Natural killer cell treated with Interleukin-12 subunit alpha and Interleukin-12 subunit beta and Interleukin-15 and Interleukin-18, amount 100 ng/mL, for 72 hours (primary cell): ENCODE measurements around the gene FAM43B. TPM values are rescaled to one million over a fixed set of nuclear protein-coding genes. Genes with fewer than 3 reads are reported as not detected.
A peak's percentile ranks its signal among the peaks of the same experiment; 100 is the strongest.

Experiments used
- ATAC-seq, 2 donors: fragments of 150-1000 bp; cut with Tn5 transposase in 1 of 2; sonication (Bioruptor Pico), chemical (Tn5 transposase) in 1 of 2; 2 replicates each; pipeline ENCODE4 v1.10.0; 2021
- DNase-seq: peaks from one replicate; pipeline ENCODE4 v3.0.0; 2022; ENCODE audit warnings: low spot score
- H3K27ac Mint-ChIP-seq, 2 donors: 1 replicate in 1 of 2; 2 replicates in 1 of 2; pipeline ENCODE4 v1.8.0; 2022; ENCODE audit warnings: mixed read lengths in 2 of 2, mild to moderate bottlenecking in 1 of 2, moderate library complexity in 1 of 2
- H3K27me3 Mint-ChIP-seq, 2 donors: 1 replicate in 1 of 2; 2 replicates in 1 of 2; pipeline ENCODE4 v1.8.0; 2022; ENCODE audit warnings: mixed read lengths in 2 of 2
- H3K36me3 Mint-ChIP-seq: one replicate; pipeline ENCODE4 v1.8.0; 2022; ENCODE audit warnings: mixed read lengths
- H3K4me1 Mint-ChIP-seq, 2 donors: 1 replicate in 1 of 2; 2 replicates in 1 of 2; pipeline ENCODE4 v1.8.0; 2022; ENCODE audit warnings: low read depth in 2 of 2, mixed read lengths in 2 of 2, mild to moderate bottlenecking in 1 of 2
- H3K4me3 Mint-ChIP-seq: one replicate; pipeline ENCODE4 v1.8.0; 2022; ENCODE audit warnings: mixed read lengths
- H3K9me3 Mint-ChIP-seq: 2 replicates; pipeline ENCODE4 v1.8.0; 2022; ENCODE audit warnings: mixed read lengths
- total RNA-seq, 2 donors: library from RNA; stranded (reverse); gene quantifications; one replicate each; pipeline ENCODE4 v1.2.3, GENCODE V29; 2022

The FAM43B gene
- total RNA-seq, 2 donors from 2014 or later, result not detected

DNA sequence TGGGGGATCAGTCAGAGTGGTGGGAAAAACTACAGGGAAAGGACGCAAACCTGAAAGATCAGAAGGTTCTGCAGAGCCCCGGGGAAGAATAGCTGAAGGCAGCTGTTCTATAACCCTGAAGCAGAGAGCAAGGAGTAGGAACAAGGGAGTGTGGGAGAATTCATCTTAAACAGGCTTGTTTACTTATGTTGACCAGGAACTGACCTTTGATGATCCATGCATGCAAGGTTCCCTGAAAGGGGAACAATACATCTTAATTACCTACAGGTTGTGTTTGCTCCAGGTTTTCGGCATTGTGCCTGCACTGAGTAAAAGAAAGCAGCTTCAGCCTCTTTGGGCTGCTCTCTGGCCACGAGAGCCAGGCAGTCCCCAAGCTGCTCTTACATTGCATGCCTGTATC lies 18.7 kb upstream of the FAM43B start:
- Mint-ChIP-seq H3K36me3 (no peaks in the 10 kb centered on the region), H3K27ac (no peak overlapping the region), H3K27me3 (peaks cover 36 to 57% of the 10 kb centered on the region in 2 donors), H3K4me3 (no peak overlapping the region), H3K4me1 (no peaks in the 10 kb centered on the region), H3K9me3 (no peaks in the 10 kb centered on the region)
- ATAC-seq (no peak), DNase-seq (no peak)

DNA sequence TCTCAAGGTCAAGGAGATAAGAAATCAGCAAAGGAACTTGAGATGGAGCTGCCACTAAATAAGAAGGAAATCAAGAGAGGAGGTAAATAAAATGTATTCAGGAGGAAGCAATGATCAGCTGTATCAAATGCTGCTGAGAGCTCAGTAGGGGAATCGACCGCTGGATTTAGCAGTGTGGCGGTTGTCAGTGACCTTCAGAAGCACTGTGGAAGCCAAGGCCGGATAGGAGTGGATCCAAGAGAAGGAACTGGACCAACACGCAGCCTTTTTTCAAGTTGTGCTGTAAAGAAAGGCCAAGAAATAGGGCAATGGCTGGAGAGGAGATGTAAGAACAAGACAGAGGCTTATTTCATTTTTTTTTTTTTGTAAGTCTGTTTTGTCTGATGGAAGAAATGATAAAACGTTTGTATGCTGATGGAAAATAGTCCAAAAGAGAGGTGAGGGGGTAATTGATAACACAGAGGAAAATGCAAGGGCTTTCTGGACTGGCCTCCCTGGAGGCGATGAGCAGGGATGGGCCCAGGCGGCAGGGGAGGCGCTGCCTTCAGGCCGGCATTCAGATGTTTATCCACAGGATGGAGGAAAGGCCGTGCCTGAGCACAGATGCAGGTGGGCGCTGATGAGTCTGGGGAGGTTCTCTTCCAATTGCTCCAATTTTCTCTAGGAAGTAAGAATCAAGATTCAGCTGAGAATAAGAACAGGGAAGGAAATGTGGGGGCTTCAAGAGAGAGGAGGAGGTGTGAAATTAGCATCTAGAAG lies 17.5 kb upstream of the FAM43B start:
- no peaks in the 10 kb centered on the region for H3K36me3 Mint-ChIP-seq
- H3K9me3 Mint-ChIP-seq, result no peaks in the 10 kb centered on the region

DNA sequence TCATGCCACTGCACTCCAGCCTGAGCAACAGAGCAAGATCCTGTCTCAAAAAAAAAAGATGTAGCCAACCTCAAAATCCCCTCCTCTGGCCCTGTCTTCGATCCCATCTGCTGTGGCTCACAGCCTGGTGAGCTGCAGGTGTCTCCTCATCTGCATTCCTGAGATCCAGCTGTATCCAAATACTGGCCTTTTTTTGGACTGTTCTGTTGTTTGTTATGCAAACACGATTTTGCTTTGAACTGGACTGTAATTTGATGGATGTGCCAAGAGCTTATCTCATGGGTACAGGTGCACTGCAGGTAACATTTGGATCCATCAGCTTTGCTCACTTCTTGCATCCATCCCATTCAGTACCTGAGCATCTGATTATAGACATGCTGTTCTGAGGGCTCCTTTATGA lies 14.1 kb upstream of the FAM43B start:
- Mint-ChIP-seq H3K27ac (no peak overlapping the region), H3K36me3 (no peaks in the 10 kb centered on the region), H3K9me3 (no peaks in the 10 kb centered on the region), H3K4me3 (no peak overlapping the region), H3K27me3 (peaks cover 37 to 68% of the 10 kb centered on the region in 2 donors), H3K4me1 (no peaks in the 10 kb centered on the region)
- ATAC-seq, result no peak
- no peak for DNase-seq

More for the DNA sequence above, 17.5 kb upstream of the FAM43B start:
- Mint-ChIP-seq H3K4me1 (no peaks in the 10 kb centered on the region), H3K27ac (no peak overlapping the region), H3K27me3 (peaks cover 27 to 63% of the 10 kb centered on the region in 2 donors), H3K4me3 (no peak overlapping the region)
- no peak for ATAC-seq
- no peak for DNase-seq

DNA sequence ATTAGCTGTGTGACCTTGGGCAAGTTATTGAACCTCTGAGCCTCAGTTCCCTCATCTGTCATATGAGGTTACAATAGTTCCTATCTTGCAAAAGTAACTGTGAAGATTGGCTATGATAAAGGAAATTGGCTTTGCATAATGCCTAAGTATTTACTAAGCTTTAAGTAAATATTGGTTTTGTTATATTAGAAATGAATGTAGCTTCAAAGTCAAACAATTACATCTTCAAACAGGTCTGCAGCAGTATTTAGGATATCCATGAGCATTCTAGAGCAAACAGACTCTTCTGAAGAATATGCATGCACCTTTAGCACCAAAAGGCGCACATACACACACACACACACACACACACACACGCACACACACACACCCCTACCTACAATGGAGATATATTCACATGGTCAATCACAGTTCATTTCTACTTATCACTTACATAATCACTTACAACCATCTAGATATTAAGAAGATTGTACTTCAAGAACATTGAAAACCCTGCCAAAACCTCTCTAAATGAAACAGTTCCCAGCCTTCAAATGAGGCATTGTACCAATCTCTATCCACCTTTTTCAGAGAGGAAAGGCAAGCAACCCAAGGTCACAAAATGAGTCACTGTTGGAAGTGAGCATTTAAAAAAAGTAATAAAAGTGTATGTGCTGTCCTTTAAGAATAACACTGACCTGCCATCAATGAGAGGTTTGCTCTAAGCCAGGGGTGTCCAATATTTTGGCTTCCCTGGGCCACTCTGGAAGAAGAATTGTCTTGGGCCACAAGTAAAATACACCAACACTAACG lies 13.4 kb upstream of the FAM43B start:
- peaks cover 34 to 66% of the 10 kb centered on the region in 2 donors for H3K27me3 Mint-ChIP-seq
- H3K9me3 Mint-ChIP-seq, result no peaks in the 10 kb centered on the region
- no peaks in the 10 kb centered on the region for H3K36me3 Mint-ChIP-seq
- H3K27ac Mint-ChIP-seq, result no peak overlapping the region
- no peaks in the 10 kb centered on the region for H3K4me1 Mint-ChIP-seq
- no peak overlapping the region for H3K4me3 Mint-ChIP-seq
- DNase-seq (no peak), ATAC-seq (no peak)

DNA sequence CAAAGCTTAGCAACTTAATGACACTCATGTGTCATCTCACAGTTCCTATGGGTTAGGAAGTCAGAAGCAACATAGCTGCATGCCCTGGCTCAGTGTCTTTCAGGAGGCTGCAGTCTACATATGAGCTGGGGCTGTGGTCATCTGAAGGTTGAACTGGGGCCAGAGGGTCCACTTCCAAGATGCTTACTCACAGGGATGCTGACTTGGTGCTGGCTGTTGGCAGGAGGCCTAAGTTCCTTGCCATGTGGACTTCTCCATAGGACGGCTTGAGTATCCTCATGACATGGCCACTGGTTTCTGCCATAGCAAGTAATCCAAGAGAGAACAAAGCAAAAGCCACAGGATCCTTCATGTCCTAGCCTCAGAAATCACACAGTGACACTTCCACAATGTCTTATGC lies 12.1 kb upstream of the FAM43B start:
- Mint-ChIP-seq H3K36me3 (no peaks in the 10 kb centered on the region), H3K4me1 (no peaks in the 10 kb centered on the region), H3K27me3 (peaks cover 25 to 67% of the 10 kb centered on the region in 2 donors), H3K9me3 (no peaks in the 10 kb centered on the region), H3K4me3 (no peak overlapping the region), H3K27ac (no peak overlapping the region)
- ATAC-seq (no peak), DNase-seq (no peak)

DNA sequence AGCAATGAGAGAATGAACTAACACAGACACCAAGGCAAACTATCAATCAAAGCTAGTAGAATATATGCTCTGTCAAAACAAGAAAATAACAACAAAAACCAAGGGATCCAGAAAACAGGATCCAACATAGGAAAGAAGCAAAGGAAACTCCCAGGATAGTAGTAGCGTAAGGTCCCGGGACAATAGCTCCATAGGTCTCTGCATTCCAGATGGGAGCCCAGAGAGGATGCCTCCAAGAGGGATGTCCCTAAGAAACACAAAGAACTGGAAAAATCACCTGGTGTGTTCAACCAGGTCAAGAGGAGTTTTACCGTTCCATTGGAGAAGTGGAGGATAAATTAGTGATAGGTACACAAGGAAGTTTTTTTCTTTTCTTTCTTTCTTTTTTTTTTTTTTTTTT lies 5.7 kb upstream of the FAM43B start:
- DNase-seq (no peak), ATAC-seq (no peak)
- H3K9me3 Mint-ChIP-seq, result no peaks in the 10 kb centered on the region
- no peaks in the 10 kb centered on the region for H3K36me3 Mint-ChIP-seq
- H3K4me1 Mint-ChIP-seq, result no peaks in the 10 kb centered on the region
- no peak overlapping the region for H3K4me3 Mint-ChIP-seq
- H3K27ac Mint-ChIP-seq, result no peak overlapping the region
- peaks cover 18 to 58% of the 10 kb centered on the region in 2 donors for H3K27me3 Mint-ChIP-seq

DNA sequence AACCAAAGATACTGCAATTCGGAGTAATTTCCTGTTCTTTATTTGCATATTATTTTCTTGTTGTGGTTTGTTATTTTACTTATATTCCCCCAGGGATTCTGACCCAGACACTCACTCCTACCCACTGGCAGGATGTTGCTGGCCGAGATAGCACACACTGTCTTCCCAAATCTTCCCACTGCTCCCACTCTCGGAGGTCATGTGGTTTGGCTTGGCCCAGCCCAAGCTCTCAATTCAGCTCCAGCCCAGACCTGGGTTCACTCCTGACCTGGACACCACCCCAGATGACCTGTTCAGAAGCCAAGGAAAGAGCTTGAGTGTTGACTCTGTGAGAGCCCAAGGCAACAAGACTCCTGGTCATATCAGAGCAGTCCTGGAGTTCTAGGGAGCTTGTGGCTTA lies 1.2 kb upstream of the FAM43B start:
- DNase-seq (no peak), ATAC-seq (no peak)
- Mint-ChIP-seq H3K27me3 (peaks cover 11 to 37% of the 10 kb centered on the region in 2 donors), H3K36me3 (no peaks in the 10 kb centered on the region), H3K4me1 (no peaks in the 10 kb centered on the region), H3K4me3 (no peak overlapping the region), H3K27ac (no peak overlapping the region), H3K9me3 (no peaks in the 10 kb centered on the region)

DNA sequence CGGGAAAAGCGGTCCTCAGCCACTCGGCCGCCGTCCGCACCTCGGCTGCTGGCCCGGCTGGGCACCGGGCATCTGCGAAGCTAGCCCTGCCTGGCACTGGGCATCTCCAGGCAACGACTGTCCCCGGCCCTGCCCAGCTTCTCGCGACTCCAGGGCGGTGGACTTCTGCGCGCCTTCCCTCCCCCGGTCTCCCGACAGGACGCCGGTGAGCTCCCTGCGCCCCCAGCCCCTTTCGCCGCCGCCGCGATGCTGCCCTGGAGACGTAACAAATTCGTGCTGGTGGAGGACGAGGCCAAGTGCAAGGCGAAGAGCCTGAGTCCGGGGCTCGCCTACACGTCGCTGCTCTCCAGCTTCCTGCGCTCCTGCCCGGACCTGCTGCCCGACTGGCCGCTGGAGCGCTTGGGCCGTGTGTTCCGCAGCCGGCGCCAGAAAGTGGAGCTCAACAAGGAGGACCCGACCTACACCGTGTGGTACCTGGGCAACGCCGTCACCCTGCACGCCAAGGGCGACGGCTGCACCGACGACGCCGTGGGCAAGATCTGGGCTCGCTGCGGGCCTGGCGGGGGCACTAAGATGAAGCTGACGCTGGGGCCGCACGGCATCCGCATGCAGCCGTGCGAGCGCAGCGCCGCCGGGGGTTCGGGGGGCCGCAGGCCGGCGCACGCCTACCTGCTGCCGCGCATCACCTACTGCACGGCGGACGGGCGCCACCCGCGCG lies 514 bp downstream of the FAM43B start:
- no peak overlapping the region for H3K27ac Mint-ChIP-seq
- peaks cover 7 to 28% of the 10 kb centered on the region in 2 donors for H3K27me3 Mint-ChIP-seq
- no peaks in the 10 kb centered on the region for H3K36me3 Mint-ChIP-seq
- H3K9me3 Mint-ChIP-seq, result no peaks in the 10 kb centered on the region
- no peak overlapping the region for H3K4me3 Mint-ChIP-seq
- no peaks in the 10 kb centered on the region for H3K4me1 Mint-ChIP-seq
- DNase-seq (no peak), ATAC-seq (no peak)

DNA sequence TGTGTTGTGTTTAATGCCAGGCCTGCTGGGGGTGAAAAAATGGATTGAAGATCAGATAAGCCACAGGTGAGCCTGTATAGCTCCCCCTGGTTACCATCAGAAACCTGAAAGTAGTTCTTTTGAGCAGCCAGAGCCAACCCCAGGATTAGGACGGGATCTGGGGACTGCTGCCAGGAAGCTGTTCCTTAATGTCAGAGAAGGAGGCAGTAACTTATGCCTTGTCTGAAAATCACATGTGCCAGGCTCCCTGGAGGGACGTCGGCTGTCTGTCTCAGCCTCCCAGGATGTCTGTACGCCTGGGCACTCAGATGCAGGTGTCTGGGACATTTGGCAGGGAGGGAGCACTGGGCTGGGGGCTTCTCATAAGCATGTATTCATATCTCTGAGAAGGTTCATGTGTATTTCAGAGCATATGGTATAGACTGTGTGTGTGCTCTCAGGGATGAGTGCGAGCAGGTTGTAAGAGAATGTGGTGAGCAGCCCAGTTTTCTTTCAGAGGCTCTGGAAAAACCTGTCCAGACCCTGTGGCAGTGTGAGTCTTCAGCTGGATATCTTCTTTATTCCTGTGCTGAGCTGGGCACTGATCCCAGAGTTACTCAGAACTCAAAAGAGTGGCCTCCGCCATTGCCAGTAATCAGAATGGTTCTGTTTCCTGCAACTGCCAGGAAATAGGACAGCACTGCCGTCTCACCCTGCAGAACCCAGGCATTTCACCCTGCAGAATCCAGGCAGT lies 2.8 kb downstream of the FAM43B start:
- peak in 1 of 2 donors; percentile 8 for ATAC-seq
- Mint-ChIP-seq H3K4me1 (no peaks in the 10 kb centered on the region), H3K27ac (no peak overlapping the region), H3K27me3 (peaks cover 9 to 24% of the 10 kb centered on the region in 2 donors), H3K4me3 (no peak overlapping the region), H3K36me3 (no peaks in the 10 kb centered on the region), H3K9me3 (no peaks in the 10 kb centered on the region)
- no peak for DNase-seq

DNA sequence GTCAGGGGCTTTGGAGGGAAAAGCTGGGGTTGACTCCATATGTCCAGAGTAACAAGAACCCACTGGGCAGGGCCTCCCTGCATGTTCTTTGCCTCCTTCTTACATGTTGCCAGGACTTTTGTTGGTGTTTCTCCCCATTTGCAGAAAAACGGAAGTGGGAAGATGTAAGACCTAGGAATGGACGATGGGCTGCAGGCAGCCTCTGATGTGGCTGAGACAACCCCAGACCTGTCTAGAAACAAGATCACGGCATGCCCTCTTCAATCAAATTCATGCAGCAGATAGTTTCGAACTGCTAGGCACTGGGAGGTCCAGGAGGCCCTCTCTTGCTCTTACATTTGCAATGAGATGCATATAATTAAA lies 3.4 kb downstream of the FAM43B start:
- H3K4me3 Mint-ChIP-seq, result no peak overlapping the region
- peaks cover 9 to 29% of the 10 kb centered on the region in 2 donors for H3K27me3 Mint-ChIP-seq
- DNase-seq (no peak), ATAC-seq (no peak)
- H3K27ac Mint-ChIP-seq, result no peak overlapping the region
- no peaks in the 10 kb centered on the region for H3K4me1 Mint-ChIP-seq
- H3K36me3 Mint-ChIP-seq, result no peaks in the 10 kb centered on the region
- no peaks in the 10 kb centered on the region for H3K9me3 Mint-ChIP-seq

DNA sequence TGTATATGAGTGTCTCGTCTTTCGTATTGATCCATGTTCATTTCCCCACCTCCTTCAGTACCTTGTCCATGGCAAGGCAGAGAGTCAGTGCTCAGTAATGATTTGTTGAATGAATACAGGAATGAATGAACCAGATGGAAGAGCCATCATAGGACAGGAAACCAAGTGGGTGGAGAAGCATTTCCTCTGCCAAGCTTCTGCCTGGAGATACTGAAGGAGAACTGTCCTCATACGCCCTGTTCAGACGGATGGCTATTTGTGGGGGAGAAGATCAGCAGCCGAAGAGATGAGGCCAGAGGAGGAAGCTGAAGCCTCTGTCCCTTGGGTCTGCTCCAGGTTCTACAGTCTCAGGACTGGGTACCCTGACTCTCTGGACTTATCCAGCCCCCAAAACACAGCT lies 5.8 kb downstream of the FAM43B start:
- DNase-seq (no peak), ATAC-seq (no peak)
- Mint-ChIP-seq H3K4me3 (no peak overlapping the region), H3K27me3 (peaks cover 10 to 35% of the 10 kb centered on the region in 2 donors), H3K4me1 (no peaks in the 10 kb centered on the region), H3K9me3 (no peaks in the 10 kb centered on the region), H3K36me3 (no peaks in the 10 kb centered on the region), H3K27ac (no peak overlapping the region)

DNA sequence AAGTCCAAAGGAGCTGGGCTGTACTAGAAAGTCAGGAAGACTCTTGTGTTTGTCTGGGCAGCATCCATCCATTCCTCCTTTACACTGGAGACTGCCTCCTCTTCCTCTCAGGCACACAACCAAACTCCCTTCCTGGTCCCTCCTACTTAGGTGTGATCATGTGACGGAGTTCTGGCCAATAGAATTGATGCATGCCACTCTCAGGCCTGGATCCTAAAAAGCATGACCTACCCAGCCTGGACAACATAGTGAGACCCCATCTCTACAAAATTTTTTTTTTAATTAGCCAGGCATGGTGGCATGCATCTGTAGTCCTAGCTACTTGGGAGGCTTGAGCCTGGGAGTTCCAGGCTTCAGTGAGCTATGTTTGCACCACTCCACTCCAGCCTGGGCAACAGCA lies 8.6 kb downstream of the FAM43B start:
- no peak overlapping the region for H3K27ac Mint-ChIP-seq
- H3K4me1 Mint-ChIP-seq, result no peaks in the 10 kb centered on the region
- no peaks in the 10 kb centered on the region for H3K9me3 Mint-ChIP-seq
- no peaks in the 10 kb centered on the region for H3K36me3 Mint-ChIP-seq
- no peak overlapping the region for H3K4me3 Mint-ChIP-seq
- peaks cover 12 to 29% of the 10 kb centered on the region in 2 donors for H3K27me3 Mint-ChIP-seq
- ATAC-seq (no peak), DNase-seq (no peak)

DNA sequence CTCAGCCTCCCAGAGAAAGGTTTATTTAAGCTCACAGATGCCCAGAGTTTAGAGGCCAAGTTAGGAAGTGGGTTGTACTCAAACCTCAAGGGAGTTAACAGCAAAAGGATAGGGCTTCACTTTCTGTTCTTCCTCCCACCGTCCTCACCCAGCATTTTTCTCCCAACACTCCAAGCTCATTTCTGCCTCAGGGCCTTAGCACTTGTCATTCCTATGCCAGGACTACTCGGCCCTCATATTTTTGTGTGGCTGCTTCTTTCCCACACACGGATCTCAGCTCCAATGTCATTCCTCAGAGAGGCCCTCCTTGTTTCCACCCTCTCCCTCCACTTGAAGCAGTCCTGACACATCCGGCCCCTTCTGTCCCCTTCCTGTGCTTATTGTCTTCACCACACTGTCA lies 12.9 kb downstream of the FAM43B start:
- Mint-ChIP-seq H3K4me3 (no peak overlapping the region), H3K36me3 (no peaks in the 10 kb centered on the region), H3K27me3 (peaks cover 17 to 38% of the 10 kb centered on the region in 2 donors), H3K27ac (no peak overlapping the region), H3K4me1 (no peaks in the 10 kb centered on the region), H3K9me3 (no peaks in the 10 kb centered on the region)
- ATAC-seq (no peak), DNase-seq (no peak)
